HEK293T (cell line): ENCODE data around the gene SYCP2L.

ENCODE experiments used
- ARNT ChIP-seq: fragments of 450-650 bp; IDR thresholded peaks from 2 replicates; pipeline ENCODE4 v1.6.1; 2017; ENCODE audit warnings: mild to moderate bottlenecking
- BHLHE40 ChIP-seq: fragments of 450-650 bp; IDR thresholded peaks from 2 replicates; pipeline ENCODE4 v1.6.1; 2016; ENCODE audit warnings: mild to moderate bottlenecking, moderate library complexity, borderline replicate concordance
- CTBP1 ChIP-seq: fragments of 450-650 bp; IDR thresholded peaks from 2 replicates; pipeline ENCODE4 v1.6.1; 2016; ENCODE audit warnings: borderline replicate concordance
- ELF4 ChIP-seq: fragments of 450-650 bp; IDR thresholded peaks from 2 replicates; pipeline ENCODE4 v1.6.1; 2017; ENCODE audit warnings: antibody characterized with exemption
- FOXK2 ChIP-seq: fragments of 450-650 bp; IDR thresholded peaks from 2 replicates; pipeline ENCODE4 v1.6.1; 2016; ENCODE audit warnings: mild to moderate bottlenecking
- FOXM1 ChIP-seq: fragments of 450-650 bp; IDR thresholded peaks from 2 replicates; pipeline ENCODE4 v1.6.1; 2017; ENCODE audit warnings: mild to moderate bottlenecking, borderline replicate concordance
- HDGF ChIP-seq: fragments of 450-650 bp; IDR thresholded peaks from 2 replicates; pipeline ENCODE4 v1.6.1; 2017; ENCODE audit warnings: antibody characterized with exemption, borderline replicate concordance
- L3MBTL2 ChIP-seq: fragments of 450-650 bp; conservative IDR thresholded peaks from 2 replicates; pipeline ENCODE4 v1.6.1; 2016; ENCODE audit warnings: mild to moderate bottlenecking
- NFRKB ChIP-seq: fragments of 450-650 bp; IDR thresholded peaks from 2 replicates; pipeline ENCODE4 v1.6.1; 2016; ENCODE audit warnings: mild to moderate bottlenecking, moderate library complexity
- SP1 ChIP-seq: fragments of 450-650 bp; IDR thresholded peaks from 2 replicates; pipeline ENCODE4 v1.6.1; 2017
- SUZ12 ChIP-seq: fragments of 450-650 bp; IDR thresholded peaks from 2 replicates; pipeline ENCODE4 v1.6.1; 2016; ENCODE audit warnings: mild to moderate bottlenecking
- TARDBP ChIP-seq: fragments of 450-650 bp; IDR thresholded peaks from 2 replicates; pipeline ENCODE4 v1.6.1; 2016
- ZNF384 ChIP-seq: fragments of 450-650 bp; IDR thresholded peaks from 2 replicates; pipeline ENCODE4 v1.6.1; 2016
- TF ChIP-seq, protein P1 (sequence below): fragments of 450-650 bp; IDR thresholded peaks from 2 replicates; pipeline ENCODE4 v1.6.1; 2016

GRCh38 chr6:11021714-11022113 is 134.9 kb downstream of the SYCP2L start:
- TF ChIP-seq FOXK2 (no peak), FOXM1 (no peak), ARNT (no peak), SP1 (no peak), ELF4 (no peak), TARDBP (no peak), HDGF (no peak), BHLHE40 (no peak), L3MBTL2 (no peak), SUZ12 (no peak), CTBP1 (no peak), NFRKB (no peak), ZNF384 (no peak)
- TF ChIP-seq, protein P1, sequence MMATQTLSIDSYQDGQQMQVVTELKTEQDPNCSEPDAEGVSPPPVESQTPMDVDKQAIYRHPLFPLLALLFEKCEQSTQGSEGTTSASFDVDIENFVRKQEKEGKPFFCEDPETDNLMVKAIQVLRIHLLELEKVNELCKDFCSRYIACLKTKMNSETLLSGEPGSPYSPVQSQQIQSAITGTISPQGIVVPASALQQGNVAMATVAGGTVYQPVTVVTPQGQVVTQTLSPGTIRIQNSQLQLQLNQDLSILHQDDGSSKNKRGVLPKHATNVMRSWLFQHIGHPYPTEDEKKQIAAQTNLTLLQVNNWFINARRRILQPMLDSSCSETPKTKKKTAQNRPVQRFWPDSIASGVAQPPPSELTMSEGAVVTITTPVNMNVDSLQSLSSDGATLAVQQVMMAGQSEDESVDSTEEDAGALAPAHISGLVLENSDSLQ: no peak
